GM23248 (cell line): Measurements from ENCODE around the gene G6PC3.

Experiments used
- EZH2 ChIP-seq: fragments of 200-600 bp; sonication (generic); IDR thresholded peaks from 2 replicates; pipeline ENCODE4 v1.6.1; 2018; ENCODE audit warnings: antibody characterized with exemption, mild to moderate bottlenecking; ENCODE audit not compliant: insufficient read depth, poor library complexity, severe bottlenecking
- EZH2phosphoT487 ChIP-seq: fragments of 200-600 bp; sonication (generic); IDR thresholded peaks from 2 replicates; pipeline ENCODE4 v1.6.1; 2018; ENCODE audit warnings: antibody characterized with exemption, moderate library complexity, mild to moderate bottlenecking, low read depth; ENCODE audit not compliant: insufficient read depth

- TF ChIP-seq EZH2 (no peak), EZH2phosphoT487 (no peak)
These were observed 16.8 kb downstream of the G6PC3 start for GRCh38 chr17:44087319-44087718.
